IMR-90 (cell line): ENCODE results near the gene SLC8A1. TPM values are rescaled to one million over a fixed set of nuclear protein-coding genes. Genes with fewer than 3 reads are reported as not detected.

Experiments
- ATAC-seq: fragments of 200-7000 bp; cut with Tn5 transposase; 2 replicates; pipeline ENCODE4 v1.9.1; 2020; ENCODE audit warnings: low read depth, mild to moderate bottlenecking, moderate library complexity
- BruUV-seq: library from RNA; stranded (reverse); fragments of 400-500 nt; replicated peaks from 2 replicates; lab custom pipeline; 2021; lab: Mats Ljungman, UMichigan
- CTCF ChIA-PET: fragments of 300-600 bp; formaldehyde crosslinking; extraction: SDS; loops from one replicate; lab custom pipeline; 2021; ENCODE audit warnings: antibody characterized with exemption; lab: Yijun Ruan, JAX
- POLR2A ChIA-PET: fragments of 300-600 bp; sonication (Branson Sonifier 250); formaldehyde crosslinking; loops from one replicate; lab custom pipeline; 2022; ENCODE audit warnings: antibody characterized with exemption; ENCODE audit not compliant: unreplicated experiment; lab: Charles Lee
- DNase-seq: peaks from one replicate; pipeline ENCODE4 v3.0.0; 2013
- H2AFZ ChIP-seq: replicated peaks from 2 replicates; pipeline ENCODE3; 2013; ENCODE audit warnings: low read length, mild to moderate bottlenecking; ENCODE audit not compliant: poor library complexity
- H2AK5ac ChIP-seq: 2 replicates; pipeline ENCODE4 v1.6.1; 2013; ENCODE audit warnings: low read depth, low read length, inconsistent platforms
- H2AK9ac ChIP-seq: replicated peaks from 2 replicates; pipeline ENCODE3; 2013; ENCODE audit warnings: mild to moderate bottlenecking, low read depth, low read length, moderate library complexity; ENCODE audit not compliant: poor library complexity
- H2BK120ac ChIP-seq: 2 replicates; pipeline ENCODE4 v1.6.1; 2013; ENCODE audit warnings: low read depth, low read length, inconsistent platforms
- H2BK15ac ChIP-seq: 3 replicates; pipeline ENCODE4 v1.6.1; 2013; ENCODE audit warnings: low read depth, low read length, inconsistent platforms
- H2BK20ac ChIP-seq: 2 replicates; pipeline ENCODE4 v1.6.1; 2013; ENCODE audit warnings: low read depth, mild to moderate bottlenecking, inconsistent platforms, low read length, moderate library complexity
- H2BK5ac ChIP-seq: 2 replicates; pipeline ENCODE4 v1.6.1; 2013; ENCODE audit warnings: mild to moderate bottlenecking, low read depth, low read length, inconsistent platforms; ENCODE audit not compliant: poor library complexity, severe bottlenecking
- H3K14ac ChIP-seq: replicated peaks from 2 replicates; pipeline ENCODE4 v1.6.1; 2013; ENCODE audit warnings: low read depth, low read length, inconsistent platforms
- H3K18ac ChIP-seq: 2 replicates; pipeline ENCODE4 v1.6.1; 2013; ENCODE audit warnings: low read depth, low read length, control low read depth
- H3K23ac ChIP-seq: 2 replicates; pipeline ENCODE4 v1.6.1; 2013; ENCODE audit warnings: low read depth, low read length, inconsistent platforms
- H3K27ac ChIP-seq: 2 replicates; pipeline ENCODE4 v1.5.1; 2013; ENCODE audit warnings: mild to moderate bottlenecking, control low read depth, low read length; ENCODE audit not compliant: insufficient read depth
- H3K27me3 ChIP-seq: 2 replicates; pipeline ENCODE4 v1.6.1; 2013; ENCODE audit warnings: low read length; ENCODE audit not compliant: control insufficient read depth, insufficient read depth
- H3K36me3 ChIP-seq: 2 replicates; pipeline ENCODE4 v1.6.1; 2013; ENCODE audit warnings: low read length, mixed read lengths; ENCODE audit not compliant: control insufficient read depth, insufficient read depth
- H3K4ac ChIP-seq: 2 replicates; pipeline ENCODE4 v1.6.1; 2013; ENCODE audit warnings: low read depth, low read length, inconsistent platforms
- H3K4me1 ChIP-seq: 2 replicates; pipeline ENCODE4 v1.6.1; 2013; ENCODE audit warnings: low read length, mixed read lengths; ENCODE audit not compliant: control insufficient read depth, insufficient read depth
- H3K4me2 ChIP-seq: 2 replicates; pipeline ENCODE4 v1.6.1; 2013; ENCODE audit warnings: low read depth, mild to moderate bottlenecking, control low read depth, low read length, moderate library complexity
- H3K4me3 ChIP-seq: 2 replicates; pipeline ENCODE4 v1.5.1; 2013; ENCODE audit warnings: low read depth, mild to moderate bottlenecking, control low read depth, low read length, moderate library complexity; ENCODE audit not compliant: insufficient read depth
- H3K56ac ChIP-seq: 2 replicates; pipeline ENCODE4 v1.6.1; 2013; ENCODE audit warnings: low read length, inconsistent platforms; ENCODE audit not compliant: insufficient read depth; ENCODE audit errors: extremely low read depth
- H3K79me1 ChIP-seq, 2 experiments: 2 replicates each; pipeline ENCODE4 v1.6.1; 2013; ENCODE audit warnings: low read length in 2 of 2, inconsistent platforms in 1 of 2, low read depth in 1 of 2
- H3K9ac ChIP-seq: 2 replicates; pipeline ENCODE4 v1.6.1; 2013; ENCODE audit warnings: low read depth, low read length, control low read depth
- H3K9me1 ChIP-seq: 2 replicates; pipeline ENCODE4 v1.6.1; 2013; ENCODE audit warnings: low read length, inconsistent platforms; ENCODE audit not compliant: insufficient read depth
- H3K9me3 ChIP-seq: 2 replicates; pipeline ENCODE4 v1.6.1; 2013; ENCODE audit warnings: low read length; ENCODE audit not compliant: control insufficient read depth, insufficient read depth
- H4K20me1 ChIP-seq: 2 replicates; pipeline ENCODE4 v1.6.1; 2013; ENCODE audit warnings: low read length, inconsistent platforms; ENCODE audit not compliant: insufficient read depth
- H4K5ac ChIP-seq: 2 replicates; pipeline ENCODE4 v1.6.1; 2013; ENCODE audit warnings: mild to moderate bottlenecking, low read depth, low read length, control low read depth
- H4K8ac ChIP-seq, 2 experiments: 2 replicates each; pipeline ENCODE4 v1.6.1; 2013; ENCODE audit warnings: low read depth in 2 of 2, low read length in 2 of 2, control low read depth in 1 of 2, inconsistent platforms in 1 of 2
- H4K91ac ChIP-seq: 2 replicates; pipeline ENCODE4 v1.6.1; 2013; ENCODE audit warnings: low read depth, low read length, inconsistent platforms; ENCODE audit not compliant: insufficient read depth
- CHD1 ChIP-seq: IDR thresholded peaks from 2 replicates; pipeline ENCODE4 v1.6.1; 2012; ENCODE audit warnings: low read depth, low read length, improper control_type of control experiment
- MAFK ChIP-seq: IDR thresholded peaks from 2 replicates; pipeline ENCODE4 v1.6.1; 2012; ENCODE audit warnings: low read depth, low read length, improper control_type of control experiment
- MXI1 ChIP-seq: IDR thresholded peaks from 2 replicates; pipeline ENCODE4 v1.6.1; 2012; ENCODE audit warnings: low read depth, mild to moderate bottlenecking, low read length, moderate library complexity, borderline replicate concordance
- NFE2L2 ChIP-seq: fragments of 150-350 bp; IDR thresholded peaks from 2 replicates; pipeline ENCODE4 v1.6.1; 2016; ENCODE audit warnings: low read depth, mild to moderate bottlenecking, low read length
- RAD21 ChIP-seq: IDR thresholded peaks from 2 replicates; pipeline ENCODE4 v1.6.1; 2012; ENCODE audit warnings: low read length, improper control_type of control experiment
- RCOR1 ChIP-seq: IDR thresholded peaks from 2 replicates; pipeline ENCODE4 v1.6.1; 2012; ENCODE audit warnings: mild to moderate bottlenecking, low read length, improper control_type of control experiment; ENCODE audit not compliant: insufficient replicate concordance
- WGBS, 2 experiments: methylation state at CpG; one replicate each; pipeline versions ENCODE4 v1.1.5 to v1.1.7; 2013; ENCODE audit warnings: missing lambda C conversion rate in 2 of 2; ENCODE audit not compliant: insufficient read length in 1 of 2; ENCODE audit errors: extremely low coverage in 2 of 2; 5-methylcytosine and 5-hydroxymethylcytosine counted together
- dilution Hi-C: fragments of 300-500 bp; cut with HindIII; formaldehyde crosslinking; loops from one replicate; pipeline ENCODE4 v1.14.3; 2018; ENCODE audit warnings: low sequenced_read_pairs; ENCODE audit not compliant: unreplicated experiment
- in situ Hi-C: fragments of 300-500 bp; cut with MboI; formaldehyde crosslinking; loops from 3 replicates; pipeline ENCODE4 v1.14.3; 2019; ENCODE audit warnings: low sequenced_read_pairs, inconsistent platforms, mixed read lengths
- intact Hi-C: fragments of 100-400 bp; cut with micrococcal nuclease; formaldehyde crosslinking; loops from 2 replicates; pipeline ENCODE4 v1.10.0; 2022
- polyA plus RNA-seq, 3 experiments: library from polyadenylated mRNA; depleted of rRNA; stranded (reverse); fragments of >200 nt; gene quantifications; 2 replicates each; pipeline ENCODE4 v1.2.3, GENCODE V29; 2012; ENCODE audit warnings: low replicate concordance in 1 of 3
- total RNA-seq: library from RNA; depleted of rRNA; stranded (reverse); fragments of >200 nt; gene quantifications from 2 replicates; pipeline ENCODE4 v1.2.3, GENCODE V29; 2012

Gene SLC8A1
- total and polyA plus RNA-seq, 2 of the 4 experiments (the other 2 are of a cell fraction) = 7.7 to 57.0 TPM

GRCh38 chr2:40400336-40400953, 51.4 kb downstream of the SLC8A1 start:
- Histone ChIP-seq H3K4me3 (no peak overlapping the region), H3K9ac (peak overlapping the region; percentile 1; the same call in 1 of the 2 replicates), H3K9me1 (no peaks in the 10 kb centered on the region)

More at GRCh38 chr2:40400336-40400953, 51.4 kb downstream of the SLC8A1 start:
- TF ChIP-seq RAD21 (no peak), NFE2L2 (no peak), MXI1 (no peak), RCOR1 (no peak), CHD1 (no peak), MAFK (no peak)
- in situ Hi-C loops = no loop called here
- Histone ChIP-seq H3K27me3 (no peaks in the 10 kb centered on the region), H4K91ac (peak overlapping the region; percentile 50), H2BK15ac (peak overlapping the region; percentile 69), H4K8ac (peak overlapping the region; percentile 78 to 84), H3K4ac (peak overlapping the region; percentile 73), H3K36me3 (no peaks in the 10 kb centered on the region), H3K56ac (no peak overlapping the region), H3K14ac (peak overlapping the region; percentile 79), H3K9me3 (no peaks in the 10 kb centered on the region), H3K4me2 (peak overlapping the region; percentile 17; the same call in 1 of the 2 replicates), H3K23ac (peak overlapping the region; percentile 60; the same call in 1 of the 2 replicates), H2BK120ac (peak overlapping the region; percentile 82), H2BK20ac (peak overlapping the region; percentile 92), H3K79me1 (peaks cover 20 to 51% of the 10 kb centered on the region in 2 experiments; a peak in 3 of 4 replicates), H4K5ac (peak overlapping the region; percentile 78), H2AK5ac (peak overlapping the region; percentile 91), H4K20me1 (no peaks in the 10 kb centered on the region), H3K18ac (peak overlapping the region; percentile 67; the same call in 1 of the 2 replicates), H2AK9ac (no peak overlapping the region), H2AFZ (peak overlapping the region; percentile 72), H3K4me1 (peaks cover 9% of the 10 kb centered on the region), H3K27ac (no peak overlapping the region), H2BK5ac (peak overlapping the region; percentile 25)
- 33% methylated on average over 1 of the region's 3 CpGs; no CpG with 5 or more reads in 1 of the 2 experiments for WGBS, 2 experiments
- POLR2A ChIA-PET = no interaction called here
- intact Hi-C loops = no loop called here
- DNase-seq (no peak), ATAC-seq (no peak)
- BruUV-seq = no TSS peak
- dilution Hi-C loops = no loop called here
- CTCF ChIA-PET = no interaction called here
